ENCODE results near the gene B3GALNT1. TPM values are rescaled to one million over a fixed set of nuclear protein-coding genes. Genes with fewer than 3 reads are reported as not detected.

The B3GALNT1 gene
- total RNA-seq, 4 donors from 2014 or later, result 1.6 to 6.1 (median 3.9) TPM

- WGBS, 2 donors (ENCODE audit: low coverage in 1 of 2), result 95% methylated on average over 1 of the region's 1 CpG; no CpG with 5 or more reads in 1 of the 2 donors
- no peak for ATAC-seq
- Histone ChIP-seq H3K4me3 (no peak overlapping the region), H3K36me3 (peaks cover 0 to 17% of the 10 kb centered on the region in 2 donors), H3K9me3 (no peaks in the 10 kb centered on the region), H3K27ac (no peak overlapping the region), H3K27me3 (no peaks in the 10 kb centered on the region), H3K4me1 (no peaks in the 10 kb centered on the region)
- TF ChIP-seq CTCF (IDR thresholded peaks at IDR 0.05), result no peak
- no peak for TF ChIP-seq EP300 (IDR thresholded peaks at IDR 0.05)
- TF ChIP-seq POLR2A (IDR thresholded peaks at IDR 0.05), result no peak
- no peak for TF ChIP-seq POLR2AphosphoS5 (IDR thresholded peaks at IDR 0.05)
Observed at GRCh38 chr3:161083131-161083530, 22.0 kb downstream of the B3GALNT1 start.

- peaks cover 0 to 15% of the 10 kb centered on the region in 2 donors for H3K36me3 ChIP-seq
- H3K4me3 ChIP-seq, result no peak overlapping the region
- ATAC-seq, result no peak
- no peaks in the 10 kb centered on the region for H3K4me1 ChIP-seq
- no peaks in the 10 kb centered on the region for H3K27me3 ChIP-seq
- no peak overlapping the region for H3K27ac ChIP-seq
- H3K9me3 ChIP-seq, result no peaks in the 10 kb centered on the region
- TF ChIP-seq POLR2AphosphoS5 (IDR thresholded peaks at IDR 0.05) (no peak), POLR2A (IDR thresholded peaks at IDR 0.05) (no peak), CTCF (IDR thresholded peaks at IDR 0.05) (no peak), EP300 (IDR thresholded peaks at IDR 0.05) (no peak)
- WGBS, 2 donors (ENCODE audit: low coverage in 1 of 2), result 40 to 67% methylated on average over 1 to 2 of the region's 2 CpGs
Observed at GRCh38 chr3:161082063-161082462, 23.1 kb downstream of the B3GALNT1 start.

GRCh38 chr3:161081633-161082032, 23.5 kb downstream of the B3GALNT1 start:
- no peak for TF ChIP-seq POLR2AphosphoS5 (IDR thresholded peaks at IDR 0.05)
- no peak for TF ChIP-seq POLR2A (IDR thresholded peaks at IDR 0.05)
- TF ChIP-seq EP300 (IDR thresholded peaks at IDR 0.05), result no peak
- TF ChIP-seq CTCF (IDR thresholded peaks at IDR 0.05), result no peak
- Histone ChIP-seq H3K27me3 (no peaks in the 10 kb centered on the region), H3K4me1 (no peaks in the 10 kb centered on the region), H3K4me3 (no peak overlapping the region), H3K36me3 (peaks cover 0 to 15% of the 10 kb centered on the region in 2 donors), H3K27ac (no peak overlapping the region), H3K9me3 (no peaks in the 10 kb centered on the region)
- 51 to 72% methylated on average over 4 of the region's 4 CpGs for WGBS, 2 donors (ENCODE audit: low coverage in 1 of 2)
- ATAC-seq, result no peak

- Histone ChIP-seq H3K36me3 (peaks cover 0 to 23% of the 10 kb centered on the region in 2 donors), H3K4me3 (no peak overlapping the region), H3K9me3 (no peaks in the 10 kb centered on the region), H3K27me3 (no peaks in the 10 kb centered on the region), H3K4me1 (peaks cover 0 to 7% (median 0%) of the 10 kb centered on the region in 3 donors), H3K27ac (no peak overlapping the region)
- TF ChIP-seq EP300 (IDR thresholded peaks at IDR 0.05) (no peak), POLR2A (IDR thresholded peaks at IDR 0.05) (no peak), POLR2AphosphoS5 (IDR thresholded peaks at IDR 0.05) (no peak), CTCF (IDR thresholded peaks at IDR 0.05) (no peak)
- no peak for ATAC-seq
- WGBS, 2 donors (ENCODE audit: low coverage in 1 of 2), result 82 to 93% methylated on average over 1 of the region's 1 CpG
Observed at GRCh38 chr3:161073181-161073580, 32.0 kb downstream of the B3GALNT1 start.

GRCh38 chr3:161072751-161073150, 32.4 kb downstream of the B3GALNT1 start:
- H3K36me3 ChIP-seq, result peaks cover 0 to 24% of the 10 kb centered on the region in 2 donors
- no peaks in the 10 kb centered on the region for H3K27me3 ChIP-seq
- H3K4me1 ChIP-seq, result peaks cover 0 to 7% (median 0%) of the 10 kb centered on the region in 3 donors
- no peak overlapping the region for H3K27ac ChIP-seq
- TF ChIP-seq EP300 (IDR thresholded peaks at IDR 0.05) (no peak), CTCF (IDR thresholded peaks at IDR 0.05) (no peak), POLR2AphosphoS5 (IDR thresholded peaks at IDR 0.05) (no peak), POLR2A (IDR thresholded peaks at IDR 0.05) (no peak)
- no peak for ATAC-seq
- no peak overlapping the region for H3K4me3 ChIP-seq
- no peaks in the 10 kb centered on the region for H3K9me3 ChIP-seq

Measured in gastroesophageal sphincter (tissue), 4 donors.